ENCODE data around the gene RNF145.
A peak's percentile ranks its signal among the peaks of the same experiment; 100 is the strongest.

RNF145 gene

DNA sequence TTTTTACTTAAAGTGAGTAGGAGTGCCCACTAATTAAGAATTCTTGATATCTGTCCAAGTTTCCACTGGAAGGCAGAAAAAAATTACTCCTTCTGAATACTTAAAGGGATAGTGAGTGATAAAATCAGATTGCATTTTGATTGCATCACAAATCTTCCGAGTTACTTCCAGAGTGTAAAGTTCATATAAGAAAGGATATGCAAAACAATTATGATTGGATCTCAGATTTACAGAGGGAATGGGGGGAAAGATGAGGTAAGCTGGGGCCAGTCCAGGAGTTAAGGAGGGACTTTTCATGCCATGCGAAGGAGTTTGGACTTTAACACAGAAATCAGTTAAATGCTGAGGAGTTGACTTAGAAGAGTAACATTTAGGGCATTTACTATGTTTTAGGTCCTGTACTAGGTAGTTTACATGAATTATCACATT lies 9.3 kb upstream of the RNF145 start:
- DNase-seq (ENCODE audit: low spot score): no peak

DNA sequence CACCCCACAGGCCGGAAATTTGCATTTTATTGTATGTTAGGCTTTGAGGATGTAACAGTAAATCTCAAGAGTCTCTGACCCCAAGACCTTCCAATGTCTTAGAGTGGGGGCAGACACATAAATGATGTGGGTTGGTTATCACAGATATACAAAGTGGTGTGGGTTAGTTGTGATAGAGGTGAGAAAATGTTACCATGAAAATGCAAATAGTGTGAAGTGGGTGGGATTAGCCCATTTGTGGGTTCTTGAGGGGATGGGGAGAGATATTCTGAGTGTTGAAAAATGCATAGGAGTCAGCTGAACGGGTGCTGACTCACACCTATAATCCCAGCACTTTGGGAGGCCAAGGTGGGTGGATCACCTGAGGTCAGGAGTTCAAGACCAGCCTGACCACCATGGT lies 7.9 kb upstream of the RNF145 start:
- no peak for DNase-seq (ENCODE audit: low spot score)

DNA sequence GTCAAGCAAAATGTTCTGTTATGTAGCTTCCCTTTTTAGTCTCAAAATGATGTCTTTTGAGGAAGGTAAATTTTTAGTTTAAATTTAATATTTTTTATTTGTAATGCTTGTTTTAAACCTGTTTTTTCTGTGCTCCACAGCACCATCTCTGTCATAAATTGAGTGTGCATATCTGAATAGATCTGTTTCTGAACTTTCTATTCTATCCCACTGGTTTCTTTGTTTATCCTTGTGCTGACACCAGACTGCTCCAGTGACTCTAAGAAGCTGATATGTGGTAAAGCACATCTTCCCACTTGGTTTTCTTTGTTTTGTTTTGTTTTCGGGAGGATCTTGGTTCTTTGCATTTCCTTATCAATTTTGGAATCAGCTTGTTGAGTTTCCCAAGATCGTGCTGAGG lies 7.1 kb upstream of the RNF145 start:
- no peak for DNase-seq (ENCODE audit: low spot score)

DNA sequence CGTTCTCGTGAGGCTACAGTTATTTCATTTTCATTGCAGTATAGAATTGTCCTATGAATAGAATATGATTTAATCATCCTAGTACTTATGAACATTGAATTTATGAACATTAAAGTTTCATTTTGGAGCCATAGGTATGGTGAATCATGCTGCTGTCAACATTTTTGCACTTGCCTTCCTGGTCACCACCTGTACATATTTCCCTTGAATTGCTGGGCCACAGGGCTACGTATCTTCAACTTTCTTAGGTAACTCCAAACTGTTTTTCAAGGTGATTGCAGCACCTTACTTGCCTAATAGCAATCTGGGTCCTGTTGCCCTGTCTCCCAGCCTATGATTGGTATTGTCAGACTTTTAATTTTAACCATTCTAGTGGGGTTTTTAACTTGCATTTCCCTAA lies 6.5 kb upstream of the RNF145 start:
- no peak for DNase-seq (ENCODE audit: low spot score)

DNA sequence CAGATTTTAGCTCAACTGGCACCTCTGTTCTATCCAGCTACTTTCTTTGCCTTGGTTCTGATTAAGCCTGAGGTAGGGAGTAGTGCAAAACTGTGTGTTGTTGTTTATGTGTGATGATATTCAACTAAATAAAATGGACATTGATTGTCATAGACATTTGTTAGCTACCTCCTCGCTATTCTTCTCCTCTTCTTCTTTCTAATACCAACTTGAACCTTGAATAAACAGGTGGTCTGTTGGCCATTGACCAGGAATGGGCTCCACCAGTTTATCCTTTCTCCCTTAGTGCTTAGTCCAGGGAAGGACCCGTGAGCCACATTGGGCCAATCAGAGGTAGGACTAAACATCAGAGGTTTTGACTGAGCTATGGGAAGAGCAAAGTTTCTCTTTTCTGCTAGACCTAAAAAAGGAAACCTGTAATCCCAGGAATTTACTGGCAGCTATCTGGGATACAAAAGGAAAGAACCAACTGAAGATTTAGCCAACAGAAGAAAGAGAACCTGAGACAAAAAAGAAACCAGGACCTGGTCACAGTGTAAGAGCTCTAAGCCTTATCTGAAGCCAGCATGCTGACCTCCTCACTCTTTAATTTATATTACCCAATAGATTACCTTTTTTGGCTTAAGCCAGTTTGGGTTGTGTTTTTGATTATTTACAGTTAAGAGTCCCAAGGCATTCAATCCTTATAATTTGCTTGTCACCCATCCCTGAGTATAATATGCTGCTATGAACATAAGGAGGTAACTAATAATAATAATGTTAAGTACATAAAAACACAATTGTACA lies 5.3 kb upstream of the RNF145 start:
- no peak for DNase-seq (ENCODE audit: low spot score)

- DNase-seq (ENCODE audit: low spot score): no peak
These were observed 3.5 kb upstream of the RNF145 start for GRCh38 chr5:159212657-159213462.

DNA sequence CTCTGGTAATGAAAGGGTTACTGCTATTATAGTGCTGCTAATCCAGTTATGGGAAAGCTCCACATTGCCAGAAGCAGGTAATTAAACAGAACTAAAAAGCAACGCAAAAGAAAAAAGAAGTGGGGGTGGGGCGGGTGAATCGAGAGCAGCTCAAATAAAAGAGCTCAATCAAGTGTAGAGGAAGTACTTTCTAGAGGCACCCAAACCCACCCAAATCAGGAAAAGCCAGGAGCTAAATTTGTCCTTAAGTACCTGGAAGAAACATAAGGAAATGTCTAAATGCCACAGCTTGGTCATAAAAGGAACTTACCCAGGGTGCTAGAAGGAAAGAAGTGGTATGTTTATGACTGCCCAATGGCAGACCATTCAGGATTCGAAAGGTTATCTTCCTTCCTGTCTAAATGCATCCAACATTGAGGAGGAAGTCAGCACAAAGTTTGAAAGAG lies 2.4 kb upstream of the RNF145 start:
- DNase-seq (ENCODE audit: low spot score): no peak

- no peak for DNase-seq (ENCODE audit: low spot score)
These were observed 1.5 kb upstream of the RNF145 start for GRCh38 chr5:159210846-159211245.

- no peak for DNase-seq (ENCODE audit: low spot score)
These were observed 883 bp upstream of the RNF145 start for GRCh38 chr5:159210210-159210661.

DNA sequence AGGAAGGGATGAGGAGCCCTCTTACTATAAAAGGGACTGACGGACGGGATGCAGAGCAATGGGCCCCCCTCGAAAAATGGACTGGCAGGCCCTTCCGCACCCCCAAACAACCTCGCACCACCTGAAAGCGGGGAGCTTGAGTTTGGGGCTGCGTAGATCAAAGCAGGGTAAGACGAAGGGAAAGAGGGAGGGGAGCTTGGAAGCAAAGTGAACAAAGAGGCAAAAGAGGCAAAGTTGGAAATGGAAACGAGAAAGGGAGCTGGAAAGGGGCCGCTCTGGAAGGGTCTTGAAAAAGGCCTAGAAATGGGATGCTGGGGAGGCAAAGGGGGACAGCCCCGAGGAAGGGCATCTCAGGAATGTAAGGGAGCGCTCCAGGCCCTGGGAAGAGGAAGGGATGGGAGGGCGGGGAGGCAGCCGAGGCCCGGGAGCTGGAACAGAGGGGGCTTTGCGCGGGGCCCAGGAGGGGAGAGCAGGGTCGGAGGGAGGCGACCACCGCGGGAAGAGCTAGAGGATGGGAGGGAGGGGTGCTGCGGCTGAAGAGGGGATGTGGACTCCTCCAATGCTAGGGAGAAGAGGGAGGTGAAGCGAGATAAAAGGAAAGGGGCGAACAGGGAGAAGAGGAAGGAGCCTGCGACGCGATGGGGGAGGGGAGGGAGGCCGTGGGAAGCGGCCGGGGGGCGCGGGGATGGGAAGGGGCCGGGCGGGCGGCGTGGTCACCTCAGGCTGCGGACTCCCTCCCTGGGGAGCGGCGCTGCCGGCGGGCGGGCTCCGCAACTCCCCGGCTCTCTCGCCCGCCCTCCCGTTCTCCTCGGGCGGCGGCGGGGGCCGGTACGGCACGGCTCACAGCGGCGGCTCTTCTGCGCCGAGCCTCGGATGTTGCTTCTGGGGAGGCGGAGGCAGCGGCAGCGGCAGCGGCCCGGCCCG lies 577 bp downstream of the RNF145 start:
- peak; percentile 40 for DNase-seq (ENCODE audit: low spot score)

- peak; percentile 72 for DNase-seq (ENCODE audit: low spot score)
These were observed 1.5 kb downstream of the RNF145 start for GRCh38 chr5:159207686-159208513.

DNA sequence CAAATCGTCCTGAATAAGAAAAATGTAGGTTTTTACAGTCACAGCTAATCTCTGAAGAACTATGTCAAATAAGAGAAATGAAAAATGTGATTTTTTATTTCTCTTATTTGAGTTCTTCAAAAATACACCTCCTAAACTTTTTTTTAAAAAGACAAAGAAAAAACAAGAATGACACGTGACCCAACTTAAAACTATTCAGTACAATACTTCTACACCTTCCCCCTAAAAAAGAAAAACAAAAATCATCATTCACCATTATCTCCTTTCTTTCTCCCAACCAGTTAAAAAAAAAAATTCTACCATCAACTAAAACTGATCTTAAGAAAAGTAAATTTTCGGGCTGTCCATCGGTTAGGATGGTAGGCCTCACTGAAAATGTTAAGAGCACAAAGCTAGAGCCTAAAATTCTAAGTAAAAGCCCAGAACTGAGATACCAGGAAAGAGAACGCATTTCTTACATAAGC lies 2.1 kb downstream of the RNF145 start:
- no peak for DNase-seq (ENCODE audit: low spot score)

DNA sequence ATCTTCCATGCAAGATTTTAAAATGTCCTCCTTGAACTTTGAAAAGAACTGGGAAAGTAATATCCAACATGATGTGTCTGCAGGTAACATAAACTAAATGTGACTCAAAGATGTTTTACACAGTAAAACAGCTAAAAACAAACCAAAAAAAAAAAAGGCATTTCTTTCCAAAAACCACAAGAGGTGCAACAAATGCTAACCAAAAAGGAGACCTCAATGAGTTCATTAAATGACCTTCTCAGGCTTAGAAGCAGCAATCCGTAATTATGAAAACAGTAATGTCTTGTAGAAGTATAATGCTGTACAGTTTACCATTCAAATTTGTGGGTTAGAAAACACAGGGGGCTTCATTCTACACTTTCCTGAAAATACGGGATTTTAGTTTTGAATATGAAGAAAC lies 2.5 kb downstream of the RNF145 start:
- DNase-seq (ENCODE audit: low spot score): no peak

DNA sequence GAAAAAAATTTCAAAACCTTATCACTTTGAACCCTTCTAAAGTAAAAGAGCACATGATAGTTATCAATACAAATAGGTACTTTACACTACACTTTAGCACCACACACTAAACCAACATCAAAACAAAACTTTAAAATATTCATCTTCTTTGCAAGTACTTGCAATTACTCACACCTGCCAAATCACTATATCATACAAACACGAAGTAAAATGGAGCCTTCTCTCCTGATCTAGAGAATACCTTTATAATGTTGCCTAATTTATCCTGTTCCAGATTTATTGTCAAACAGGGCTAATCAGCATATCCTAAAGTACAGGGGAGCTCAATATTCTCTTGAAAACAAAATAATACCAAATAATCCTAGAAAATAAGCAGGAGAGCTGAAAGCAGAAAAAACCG lies 3.0 kb downstream of the RNF145 start:
- DNase-seq (ENCODE audit: low spot score): no peak

GRCh38 chr5:159203351-159203750 lies 6.0 kb downstream of the RNF145 start:
- no peak for DNase-seq (ENCODE audit: low spot score)

DNA sequence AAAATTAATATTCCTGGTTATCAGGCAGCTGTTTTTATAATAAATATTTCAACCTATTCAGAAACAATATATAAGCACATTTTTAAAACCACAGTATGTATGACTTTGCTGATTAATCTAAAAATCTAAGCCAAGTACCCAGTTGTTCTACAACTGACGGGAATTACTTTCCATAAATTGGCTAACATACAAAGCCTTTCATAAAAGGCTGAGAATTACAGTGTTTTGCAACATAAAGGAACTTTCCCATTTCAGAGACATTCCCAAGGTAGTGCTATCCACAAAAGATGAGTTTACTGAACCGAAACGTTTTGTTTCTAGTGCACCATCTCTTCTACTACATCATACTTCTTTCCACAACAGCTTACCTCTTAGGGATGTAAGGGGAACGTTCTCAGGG lies 7.2 kb downstream of the RNF145 start:
- no peak for DNase-seq (ENCODE audit: low spot score)

GRCh38 chr5:159199780-159200179 lies 9.6 kb downstream of the RNF145 start:
- DNase-seq (ENCODE audit: low spot score): no peak

- DNase-seq (ENCODE audit: low spot score): no peak
These were observed 10.1 kb downstream of the RNF145 start for GRCh38 chr5:159199225-159199624.

GRCh38 chr5:159198063-159199036 lies 11.0 kb downstream of the RNF145 start:
- no peak for DNase-seq (ENCODE audit: low spot score)

DNA sequence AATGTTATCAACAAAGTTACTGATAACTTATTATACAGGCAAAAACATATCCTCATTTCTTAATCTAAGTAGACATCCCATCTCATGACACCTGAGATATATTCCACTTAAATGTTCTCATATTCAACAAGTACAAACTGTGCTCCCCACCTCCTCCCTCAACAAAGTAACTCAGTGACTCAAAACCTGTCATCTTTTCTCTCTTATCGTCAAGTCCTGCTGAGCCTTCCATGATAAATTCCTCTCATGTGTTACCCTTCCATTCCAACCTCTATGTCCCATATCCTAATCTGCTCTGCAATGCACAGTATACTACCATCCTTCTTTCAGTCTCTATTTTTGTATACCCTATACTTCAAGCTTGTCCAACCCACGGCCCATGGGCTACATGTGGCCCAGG lies 13.6 kb downstream of the RNF145 start:
- no peak for DNase-seq (ENCODE audit: low spot score)
